ENCODE measurements around the gene MEGF9. TPM values are rescaled to one million over a fixed set of nuclear protein-coding genes. Genes with fewer than 3 reads are reported as not detected.
A peak's percentile ranks its signal among the peaks of the same experiment; 100 is the strongest.

Gene MEGF9
- total and polyA plus RNA-seq, 2 of the 13 experiments (the other 11 are each of a cell fraction or from before 2014, with no cell fraction given) = 3.1 to 3.3 TPM

DNA sequence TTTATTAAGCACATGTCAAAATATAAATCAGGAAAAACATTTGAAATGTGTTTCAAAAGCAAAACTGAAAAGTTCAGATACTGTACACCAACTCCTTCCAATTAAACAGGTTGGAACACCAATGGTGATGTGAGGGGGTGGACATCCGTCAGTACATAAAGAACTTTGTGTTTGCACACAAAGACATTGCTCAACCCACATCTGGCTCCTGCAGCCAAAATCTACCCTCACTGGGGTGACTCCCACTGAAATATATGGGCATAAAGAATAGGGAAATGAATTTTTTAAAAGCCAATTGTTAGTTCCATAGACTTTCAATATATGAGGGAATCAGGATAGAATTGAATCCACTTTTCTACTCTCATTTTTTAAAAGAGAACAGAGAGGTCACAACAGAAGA lies 63.9 kb downstream of the MEGF9 start (continued):
- TF ChIP-seq, protein P1, sequence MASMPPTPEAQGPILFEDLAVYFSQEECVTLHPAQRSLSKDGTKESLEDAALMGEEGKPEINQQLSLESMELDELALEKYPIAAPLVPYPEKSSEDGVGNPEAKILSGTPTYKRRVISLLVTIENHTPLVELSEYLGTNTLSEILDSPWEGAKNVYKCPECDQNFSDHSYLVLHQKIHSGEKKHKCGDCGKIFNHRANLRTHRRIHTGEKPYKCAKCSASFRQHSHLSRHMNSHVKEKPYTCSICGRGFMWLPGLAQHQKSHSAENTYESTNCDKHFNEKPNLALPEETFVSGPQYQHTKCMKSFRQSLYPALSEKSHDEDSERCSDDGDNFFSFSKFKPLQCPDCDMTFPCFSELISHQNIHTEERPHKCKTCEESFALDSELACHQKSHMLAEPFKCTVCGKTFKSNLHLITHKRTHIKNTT (CRISPR knock-in tag; IDR thresholded peaks at IDR 0.05) = no peak
- TF ChIP-seq ATF7-NPFF (CRISPR knock-in tag; IDR thresholded peaks at IDR 0.05; ENCODE audit: low read depth) = no peak
- TF ChIP-seq, protein P2, sequence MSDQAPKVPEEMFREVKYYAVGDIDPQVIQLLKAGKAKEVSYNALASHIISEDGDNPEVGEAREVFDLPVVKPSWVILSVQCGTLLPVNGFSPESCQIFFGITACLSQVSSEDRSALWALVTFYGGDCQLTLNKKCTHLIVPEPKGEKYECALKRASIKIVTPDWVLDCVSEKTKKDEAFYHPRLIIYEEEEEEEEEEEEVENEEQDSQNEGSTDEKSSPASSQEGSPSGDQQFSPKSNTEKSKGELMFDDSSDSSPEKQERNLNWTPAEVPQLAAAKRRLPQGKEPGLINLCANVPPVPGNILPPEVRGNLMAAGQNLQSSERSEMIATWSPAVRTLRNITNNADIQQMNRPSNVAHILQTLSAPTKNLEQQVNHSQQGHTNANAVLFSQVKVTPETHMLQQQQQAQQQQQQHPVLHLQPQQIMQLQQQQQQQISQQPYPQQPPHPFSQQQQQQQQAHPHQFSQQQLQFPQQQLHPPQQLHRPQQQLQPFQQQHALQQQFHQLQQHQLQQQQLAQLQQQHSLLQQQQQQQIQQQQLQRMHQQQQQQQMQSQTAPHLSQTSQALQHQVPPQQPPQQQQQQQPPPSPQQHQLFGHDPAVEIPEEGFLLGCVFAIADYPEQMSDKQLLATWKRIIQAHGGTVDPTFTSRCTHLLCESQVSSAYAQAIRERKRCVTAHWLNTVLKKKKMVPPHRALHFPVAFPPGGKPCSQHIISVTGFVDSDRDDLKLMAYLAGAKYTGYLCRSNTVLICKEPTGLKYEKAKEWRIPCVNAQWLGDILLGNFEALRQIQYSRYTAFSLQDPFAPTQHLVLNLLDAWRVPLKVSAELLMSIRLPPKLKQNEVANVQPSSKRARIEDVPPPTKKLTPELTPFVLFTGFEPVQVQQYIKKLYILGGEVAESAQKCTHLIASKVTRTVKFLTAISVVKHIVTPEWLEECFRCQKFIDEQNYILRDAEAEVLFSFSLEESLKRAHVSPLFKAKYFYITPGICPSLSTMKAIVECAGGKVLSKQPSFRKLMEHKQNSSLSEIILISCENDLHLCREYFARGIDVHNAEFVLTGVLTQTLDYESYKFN (CRISPR knock-in tag; conservative IDR thresholded peaks at IDR 0.05) = 0 out of 2 replicates have a peak, but pooled peaks have one; percentile 34
- no peak for TF ChIP-seq ZNF589 (CRISPR knock-in tag; conservative IDR thresholded peaks at IDR 0.05)
- no peak for TF ChIP-seq MEF2D (CRISPR knock-in tag; IDR thresholded peaks at IDR 0.05)
- TF ChIP-seq, protein P3, sequence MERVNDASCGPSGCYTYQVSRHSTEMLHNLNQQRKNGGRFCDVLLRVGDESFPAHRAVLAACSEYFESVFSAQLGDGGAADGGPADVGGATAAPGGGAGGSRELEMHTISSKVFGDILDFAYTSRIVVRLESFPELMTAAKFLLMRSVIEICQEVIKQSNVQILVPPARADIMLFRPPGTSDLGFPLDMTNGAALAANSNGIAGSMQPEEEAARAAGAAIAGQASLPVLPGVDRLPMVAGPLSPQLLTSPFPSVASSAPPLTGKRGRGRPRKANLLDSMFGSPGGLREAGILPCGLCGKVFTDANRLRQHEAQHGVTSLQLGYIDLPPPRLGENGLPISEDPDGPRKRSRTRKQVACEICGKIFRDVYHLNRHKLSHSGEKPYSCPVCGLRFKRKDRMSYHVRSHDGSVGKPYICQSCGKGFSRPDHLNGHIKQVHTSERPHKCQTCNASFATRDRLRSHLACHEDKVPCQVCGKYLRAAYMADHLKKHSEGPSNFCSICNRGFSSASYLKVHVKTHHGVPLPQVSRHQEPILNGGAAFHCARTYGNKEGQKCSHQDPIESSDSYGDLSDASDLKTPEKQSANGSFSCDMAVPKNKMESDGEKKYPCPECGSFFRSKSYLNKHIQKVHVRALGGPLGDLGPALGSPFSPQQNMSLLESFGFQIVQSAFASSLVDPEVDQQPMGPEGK (CRISPR knock-in tag; IDR thresholded peaks at IDR 0.05) = 0 out of 2 replicates have a peak, but pooled peaks have one; percentile 18
- no peak for TF ChIP-seq ZNF557 (CRISPR knock-in tag; IDR thresholded peaks at IDR 0.05)
- TF ChIP-seq, protein P4, sequence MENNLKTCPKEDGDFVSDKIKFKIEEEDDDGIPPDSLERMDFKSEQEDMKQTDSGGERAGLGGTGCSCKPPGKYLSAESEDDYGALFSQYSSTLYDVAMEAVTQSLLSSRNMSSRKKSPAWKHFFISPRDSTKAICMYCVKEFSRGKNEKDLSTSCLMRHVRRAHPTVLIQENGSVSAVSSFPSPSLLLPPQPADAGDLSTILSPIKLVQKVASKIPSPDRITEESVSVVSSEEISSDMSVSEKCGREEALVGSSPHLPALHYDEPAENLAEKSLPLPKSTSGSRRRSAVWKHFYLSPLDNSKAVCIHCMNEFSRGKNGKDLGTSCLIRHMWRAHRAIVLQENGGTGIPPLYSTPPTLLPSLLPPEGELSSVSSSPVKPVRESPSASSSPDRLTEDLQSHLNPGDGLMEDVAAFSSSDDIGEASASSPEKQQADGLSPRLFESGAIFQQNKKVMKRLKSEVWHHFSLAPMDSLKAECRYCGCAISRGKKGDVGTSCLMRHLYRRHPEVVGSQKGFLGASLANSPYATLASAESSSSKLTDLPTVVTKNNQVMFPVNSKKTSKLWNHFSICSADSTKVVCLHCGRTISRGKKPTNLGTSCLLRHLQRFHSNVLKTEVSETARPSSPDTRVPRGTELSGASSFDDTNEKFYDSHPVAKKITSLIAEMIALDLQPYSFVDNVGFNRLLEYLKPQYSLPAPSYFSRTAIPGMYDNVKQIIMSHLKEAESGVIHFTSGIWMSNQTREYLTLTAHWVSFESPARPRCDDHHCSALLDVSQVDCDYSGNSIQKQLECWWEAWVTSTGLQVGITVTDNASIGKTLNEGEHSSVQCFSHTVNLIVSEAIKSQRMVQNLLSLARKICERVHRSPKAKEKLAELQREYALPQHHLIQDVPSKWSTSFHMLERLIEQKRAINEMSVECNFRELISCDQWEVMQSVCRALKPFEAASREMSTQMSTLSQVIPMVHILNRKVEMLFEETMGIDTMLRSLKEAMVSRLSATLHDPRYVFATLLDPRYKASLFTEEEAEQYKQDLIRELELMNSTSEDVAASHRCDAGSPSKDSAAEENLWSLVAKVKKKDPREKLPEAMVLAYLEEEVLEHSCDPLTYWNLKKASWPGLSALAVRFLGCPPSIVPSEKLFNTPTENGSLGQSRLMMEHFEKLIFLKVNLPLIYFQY (CRISPR knock-in tag; IDR thresholded peaks at IDR 0.05; ENCODE audit: borderline replicate concordance) = no peak
- TF ChIP-seq, protein P5, sequence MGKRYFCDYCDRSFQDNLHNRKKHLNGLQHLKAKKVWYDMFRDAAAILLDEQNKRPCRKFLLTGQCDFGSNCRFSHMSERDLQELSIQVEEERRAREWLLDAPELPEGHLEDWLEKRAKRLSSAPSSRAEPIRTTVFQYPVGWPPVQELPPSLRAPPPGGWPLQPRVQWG (CRISPR knock-in tag; IDR thresholded peaks at IDR 0.05; ENCODE audit: borderline replicate concordance, low read depth) = no peak
- TF ChIP-seq ZNF839 (CRISPR knock-in tag; IDR thresholded peaks at IDR 0.05; ENCODE audit: borderline replicate concordance) = no peak
- no peak for TF ChIP-seq RFX5 (IDR thresholded peaks at IDR 0.05; ENCODE audit: low read depth, low read length)
- TF ChIP-seq FOXA1 (IDR thresholded peaks at IDR 0.05) = no peak
- TF ChIP-seq FOXA1 (CRISPR knock-in tag; IDR thresholded peaks at IDR 0.05) = peak; percentile 62
- TF ChIP-seq ZNF782 (CRISPR knock-in tag; IDR thresholded peaks at IDR 0.05; ENCODE audit: borderline replicate concordance) = no peak
- peak; percentile 40; the same call in 1 of the 2 replicates for TF ChIP-seq ZMYM4 (CRISPR knock-in tag; IDR thresholded peaks at IDR 0.05)
- no peak for TF ChIP-seq NFATC3 (CRISPR knock-in tag; IDR thresholded peaks at IDR 0.05)
- TF ChIP-seq PTBP1 (IDR thresholded peaks at IDR 0.05; ENCODE audit: low read depth, low read length, poor library complexity, severe bottlenecking) = no peak
